AG09319 (cell line): ENCODE data around the gene RBBP8NL.

Experiments
- DNase-seq: peaks from one replicate; pipeline ENCODE4 v3.0.0-alpha.2; 2010; ENCODE audit warnings: low read depth; ENCODE audit errors: extremely low read depth
- CTCF ChIP-seq: IDR thresholded peaks from 2 replicates; pipeline ENCODE4 v1.5.1; 2011; ENCODE audit warnings: low read depth, mild to moderate bottlenecking, inconsistent platforms, low read length, moderate library complexity

The RBBP8NL gene

GRCh38 chr20:62453186-62453808 is 26.0 kb upstream of the RBBP8NL start:
- no peak for TF ChIP-seq CTCF
- DNase-seq: no peak

- no peak for DNase-seq
- TF ChIP-seq CTCF: no peak
Measured at GRCh38 chr20:62452475-62453095, 25.2 kb upstream of the RBBP8NL start.

GRCh38 chr20:62451970-62452369 is 24.6 kb upstream of the RBBP8NL start:
- TF ChIP-seq CTCF: no peak

GRCh38 chr20:62451156-62451767 is 23.9 kb upstream of the RBBP8NL start:
- no peak for TF ChIP-seq CTCF

More at GRCh38 chr20:62451970-62452369, 24.6 kb upstream of the RBBP8NL start:
- no peak for DNase-seq

GRCh38 chr20:62449951-62450691 is 22.8 kb upstream of the RBBP8NL start:
- no peak for DNase-seq
- TF ChIP-seq CTCF: no peak

More at GRCh38 chr20:62451156-62451767, 23.9 kb upstream of the RBBP8NL start:
- no peak for DNase-seq

GRCh38 chr20:62448788-62449187 is 21.4 kb upstream of the RBBP8NL start:
- no peak for TF ChIP-seq CTCF
- no peak for DNase-seq
